ENCODE data around the gene LMF1.

The LMF1 gene

GRCh38 chr16:813916-814412 lies 156.8 kb downstream of the LMF1 start:
- DNase-seq (ENCODE audit: low read depth in 2 of 2): no peak

GRCh38 chr16:813204-813915 lies 157.4 kb downstream of the LMF1 start:
- DNase-seq (ENCODE audit: low read depth in 2 of 2): peak in 1 of 2 donors; percentile 49

- no peak for DNase-seq (ENCODE audit: low read depth in 2 of 2)
These were observed 162.7 kb downstream of the LMF1 start for GRCh38 chr16:808085-808386.

DNA sequence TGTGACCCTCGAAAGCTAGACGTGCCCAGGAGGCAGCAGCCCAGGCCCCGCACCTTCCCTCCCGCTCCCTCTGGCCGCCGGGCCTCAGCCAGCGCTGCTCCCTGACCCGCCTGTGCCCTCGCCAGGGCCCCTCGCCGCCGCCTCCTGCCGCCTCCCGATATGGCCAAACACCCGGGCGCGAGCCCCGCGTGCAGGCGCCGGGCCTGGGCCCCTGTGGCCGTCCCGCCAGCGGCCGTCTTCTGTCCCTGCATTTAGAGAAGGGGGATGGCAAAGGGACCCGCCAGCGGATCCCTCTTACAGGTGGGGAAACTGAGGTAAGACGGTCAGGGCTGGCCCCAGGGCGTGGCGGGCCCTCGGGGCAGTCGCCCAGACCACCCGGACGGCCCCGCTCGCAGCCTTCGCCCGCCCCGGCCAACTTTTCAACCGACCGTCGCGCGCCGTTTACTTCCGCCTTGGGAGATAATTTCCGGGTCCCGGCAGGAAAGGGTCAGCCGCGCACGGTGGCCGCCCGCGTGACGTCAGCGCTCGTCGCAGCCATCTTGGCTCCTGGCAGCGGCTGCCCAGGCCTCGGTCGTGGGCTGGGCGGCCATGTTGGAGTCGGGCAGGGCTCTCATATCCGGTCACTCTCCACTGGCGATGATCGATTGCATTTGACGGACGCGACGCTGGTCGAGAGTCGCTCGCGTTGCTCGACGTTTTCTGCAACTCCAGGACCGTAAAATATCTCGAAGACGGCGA lies 163.3 kb downstream of the LMF1 start:
- DNase-seq (ENCODE audit: low read depth in 2 of 2): peak; percentile 73 to 87

- DNase-seq (ENCODE audit: low read depth in 2 of 2): no peak
These were observed 165.3 kb downstream of the LMF1 start for GRCh38 chr16:805474-805873.

GRCh38 chr16:804193-805048 lies 166.4 kb downstream of the LMF1 start:
- no peak for DNase-seq (ENCODE audit: low read depth in 2 of 2)

GRCh38 chr16:803754-804080 lies 167.1 kb downstream of the LMF1 start:
- no peak for DNase-seq (ENCODE audit: low read depth in 2 of 2)

All from stimulated activated CD4-positive, alpha-beta T cell treated with anti-CD3 and anti-CD28 coated beads, Interleukin-15, amount 100 ng/mL, for 48 hours (primary cell).